Activated CD8-positive, alpha-beta memory T cell treated with anti-CD3 and anti-CD28 coated beads for 48 hours (primary cell): ENCODE data around the gene HS3ST4.
"Not testable (repeated sequence)": the region's sequence is repeated elsewhere in the genome, so short reads cannot be mapped to it uniquely, and the experiment has no call there.

Experiments used
- DNase-seq, 3 experiments: peaks; one replicate each; pipeline ENCODE4 v3.0.0-alpha.2; 2020; ENCODE audit warnings: low read depth in 2 of 3, low spot score in 2 of 3

Gene HS3ST4

DNA sequence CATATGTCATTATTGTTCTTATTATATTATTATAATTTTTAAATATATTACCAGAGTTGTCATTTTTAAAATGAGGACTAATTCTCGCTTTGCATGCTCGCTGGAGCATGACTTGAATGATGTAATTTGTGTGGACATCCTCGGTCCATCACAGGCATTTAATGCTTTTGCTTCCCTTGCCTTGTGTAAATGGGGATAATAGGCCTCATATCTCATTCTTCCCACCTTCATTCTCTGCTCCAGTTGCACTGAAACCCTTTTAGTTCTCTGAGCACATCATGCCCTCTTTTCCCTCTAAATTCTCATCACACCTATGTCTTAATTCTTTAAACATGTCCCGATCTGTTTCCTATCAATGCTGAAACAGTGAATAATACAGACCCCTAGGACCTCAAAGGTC lies 285.4 kb downstream of the HS3ST4 start:
- DNase-seq = no peak

DNA sequence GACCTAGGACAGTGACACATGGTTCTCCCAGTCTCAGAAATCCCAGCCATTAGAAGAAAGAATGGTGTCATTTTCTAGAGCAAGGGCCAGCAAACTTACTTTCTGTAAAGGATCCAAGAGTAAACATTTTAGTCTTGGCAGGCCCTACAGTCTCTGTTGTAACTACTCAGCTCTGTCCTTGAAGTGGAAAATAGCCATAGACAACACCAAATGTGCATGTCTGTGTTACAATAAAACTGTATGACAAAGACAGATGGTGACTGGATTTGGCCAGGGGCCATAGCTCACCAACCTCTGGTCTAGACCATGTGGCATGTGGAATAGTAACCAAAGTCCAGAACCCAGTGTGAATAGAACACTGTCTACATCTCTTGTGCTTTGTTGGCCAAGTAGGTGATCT lies 286.5 kb downstream of the HS3ST4 start:
- DNase-seq = no peak

DNA sequence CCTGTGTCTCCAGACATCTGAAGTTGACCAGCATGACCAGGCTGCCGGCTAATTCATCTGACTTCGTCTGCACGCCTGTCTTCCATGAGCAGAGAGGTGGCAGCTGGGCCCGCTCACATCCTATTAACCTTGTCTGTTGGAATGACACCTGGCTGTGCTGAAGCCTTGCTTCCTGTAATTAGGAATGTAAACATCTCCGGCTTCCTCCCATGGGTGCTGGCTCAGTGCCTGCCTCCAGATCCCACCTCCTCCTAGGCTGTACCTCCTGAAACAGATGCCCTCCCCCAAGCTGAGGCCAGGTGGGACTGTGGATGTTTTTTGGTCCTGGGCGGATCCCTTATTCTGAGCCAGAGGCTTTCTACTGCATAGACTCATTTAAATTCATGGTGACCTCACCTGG lies 296.3 kb downstream of the HS3ST4 start:
- DNase-seq = no peak

DNA sequence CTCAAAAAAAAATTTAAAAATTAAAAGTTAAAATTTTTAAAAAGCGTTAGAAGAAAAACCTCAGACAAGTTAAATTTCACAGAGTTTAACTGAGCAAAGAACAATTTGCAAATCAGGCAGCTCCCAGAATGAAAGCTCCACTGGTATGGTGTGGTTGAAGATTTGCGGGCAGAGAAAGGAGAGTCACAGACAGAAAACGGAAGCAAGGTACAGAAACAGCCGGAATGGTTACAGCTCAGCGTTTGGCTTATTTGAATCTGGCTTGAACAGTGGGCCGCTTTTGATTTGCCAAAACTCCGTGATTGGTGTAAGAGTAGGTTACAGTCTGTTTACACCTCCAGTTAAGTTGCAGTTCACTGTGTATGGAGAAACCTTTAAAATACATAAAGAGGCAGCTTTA lies 297.1 kb downstream of the HS3ST4 start:
- DNase-seq = no peak

DNA sequence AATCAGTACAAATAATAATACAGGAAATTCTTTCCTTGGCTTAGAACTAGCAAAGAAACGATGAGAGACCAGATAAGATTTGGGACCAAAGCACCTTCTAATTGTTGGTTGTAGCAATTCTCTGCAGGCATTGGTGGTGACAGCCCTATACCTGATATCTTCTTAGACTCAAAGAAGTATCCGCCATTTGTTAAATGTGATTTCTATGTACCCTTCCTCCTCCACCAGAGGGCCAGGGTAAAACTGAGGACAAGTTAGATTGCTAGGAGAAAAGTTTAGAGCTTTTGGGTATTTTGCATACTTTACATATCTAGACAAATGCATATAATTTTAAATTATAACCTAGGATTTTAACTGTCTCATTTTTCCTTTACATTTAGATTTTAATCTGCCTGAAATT lies 304.3 kb downstream of the HS3ST4 start:
- DNase-seq = no peak

DNA sequence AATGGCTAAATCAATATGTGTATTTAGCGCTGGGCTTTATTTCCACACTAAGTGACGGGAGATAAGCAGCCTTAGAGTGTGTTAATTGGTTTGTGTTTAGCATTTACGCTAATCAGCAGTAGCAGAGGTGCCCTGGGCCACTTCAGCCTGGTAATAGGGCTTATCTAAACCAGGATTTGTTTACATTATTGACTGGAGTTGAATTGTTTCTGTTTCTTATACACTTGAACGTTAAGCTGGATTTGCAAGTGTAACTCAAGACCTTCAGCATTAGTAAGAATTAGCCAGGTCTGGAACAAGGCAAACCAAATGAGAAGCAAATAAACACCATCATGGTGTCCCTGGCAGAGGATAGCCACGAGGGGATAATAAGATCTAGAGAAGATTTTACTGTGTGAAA lies 313.6 kb downstream of the HS3ST4 start:
- no peak for DNase-seq

DNA sequence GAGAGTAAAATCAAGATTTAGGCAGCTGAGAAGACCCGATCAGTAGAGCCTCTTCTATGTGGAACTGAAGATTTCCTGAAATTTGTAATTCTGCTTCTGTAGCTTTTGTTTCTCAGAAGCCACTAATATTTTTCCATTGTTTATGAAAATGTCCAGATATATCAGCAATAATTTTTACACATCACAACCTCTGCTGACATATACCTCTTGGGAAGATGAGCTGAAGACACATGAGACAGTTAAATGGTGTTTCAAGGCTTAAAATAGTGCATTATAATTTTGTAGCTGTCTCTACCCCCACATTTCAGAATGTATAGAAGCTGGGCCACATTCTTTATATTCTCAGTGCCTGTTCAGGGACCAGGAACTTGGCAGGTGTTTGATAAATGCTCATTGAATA lies 320.6 kb downstream of the HS3ST4 start:
- no peak for DNase-seq

DNA sequence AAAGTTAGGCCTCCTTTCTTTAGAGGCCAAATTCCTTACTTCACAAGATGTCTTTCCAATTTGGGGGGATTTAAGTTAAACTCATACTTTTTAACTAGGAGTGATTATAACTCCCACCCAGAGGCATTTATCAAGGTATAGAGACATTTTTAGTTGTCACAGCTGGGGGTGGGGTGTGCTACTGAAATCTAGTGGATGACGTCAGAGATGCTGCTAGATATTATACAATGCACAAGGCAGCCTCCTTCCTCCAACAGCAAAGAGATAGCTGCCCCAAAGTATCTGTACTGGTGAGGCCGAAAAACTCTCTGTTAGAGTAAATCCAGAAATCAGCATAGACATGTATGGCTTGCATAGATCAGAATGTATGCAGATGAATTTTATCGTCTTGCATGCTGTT lies 324.0 kb downstream of the HS3ST4 start:
- no peak for DNase-seq

DNA sequence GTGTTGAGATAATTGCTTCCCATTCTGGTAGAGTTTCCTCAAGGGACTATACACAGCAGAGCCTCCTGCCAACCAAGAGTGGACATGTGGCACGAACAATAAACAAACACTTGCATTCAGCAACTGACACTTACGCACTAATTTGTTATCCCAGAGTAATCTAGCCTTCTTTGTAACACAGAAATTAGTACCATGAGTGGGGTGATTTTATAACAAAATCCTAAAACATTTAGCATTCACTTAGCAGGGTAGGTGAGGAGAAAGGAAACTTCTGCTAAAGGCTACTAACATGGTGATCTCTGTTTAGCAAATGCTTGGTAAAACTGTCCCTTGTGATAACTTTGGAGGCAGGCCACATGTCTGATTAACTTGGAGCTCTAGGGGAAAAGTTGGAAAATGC lies 325.2 kb downstream of the HS3ST4 start:
- no peak for DNase-seq

DNA sequence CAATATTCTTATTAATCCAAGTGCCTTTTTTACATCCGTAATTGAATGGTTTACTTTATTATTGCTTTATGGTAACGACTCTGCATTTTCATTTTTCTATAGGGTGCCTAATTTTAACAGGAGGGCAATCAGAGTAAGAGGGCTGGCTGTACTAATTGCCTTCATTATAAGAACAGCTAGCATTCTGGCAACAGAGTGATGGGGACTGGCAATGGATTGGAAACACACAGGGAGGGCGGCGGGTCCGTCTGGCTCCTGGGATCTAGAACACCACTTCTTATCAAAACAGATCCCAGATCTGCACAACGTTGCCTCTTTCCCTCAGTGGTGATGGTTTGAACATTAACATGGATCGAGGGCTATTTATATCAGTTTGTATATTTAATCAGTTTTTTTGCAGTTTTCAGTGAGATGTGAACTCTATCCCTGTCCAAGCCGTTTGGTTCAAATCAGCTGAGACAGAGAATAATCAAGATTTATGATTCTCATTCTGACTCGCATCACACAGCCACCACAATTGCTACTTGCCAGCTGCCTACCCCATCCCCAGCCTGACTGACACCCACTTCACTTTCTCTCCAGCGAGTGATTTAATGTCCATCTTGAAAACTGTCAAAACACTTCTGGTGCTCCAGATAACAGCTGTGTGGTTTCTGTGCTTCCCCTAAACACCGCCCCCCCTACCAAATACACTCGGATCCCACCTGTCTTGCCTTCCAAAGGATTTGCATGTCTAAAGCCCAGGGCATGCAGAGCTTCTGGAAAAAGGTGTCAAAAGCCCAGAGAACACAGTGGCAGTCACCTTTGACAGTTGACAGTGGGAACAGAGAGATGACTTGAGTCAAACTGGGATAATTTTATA lies 327.9 kb downstream of the HS3ST4 start:
- no peak for DNase-seq

DNA sequence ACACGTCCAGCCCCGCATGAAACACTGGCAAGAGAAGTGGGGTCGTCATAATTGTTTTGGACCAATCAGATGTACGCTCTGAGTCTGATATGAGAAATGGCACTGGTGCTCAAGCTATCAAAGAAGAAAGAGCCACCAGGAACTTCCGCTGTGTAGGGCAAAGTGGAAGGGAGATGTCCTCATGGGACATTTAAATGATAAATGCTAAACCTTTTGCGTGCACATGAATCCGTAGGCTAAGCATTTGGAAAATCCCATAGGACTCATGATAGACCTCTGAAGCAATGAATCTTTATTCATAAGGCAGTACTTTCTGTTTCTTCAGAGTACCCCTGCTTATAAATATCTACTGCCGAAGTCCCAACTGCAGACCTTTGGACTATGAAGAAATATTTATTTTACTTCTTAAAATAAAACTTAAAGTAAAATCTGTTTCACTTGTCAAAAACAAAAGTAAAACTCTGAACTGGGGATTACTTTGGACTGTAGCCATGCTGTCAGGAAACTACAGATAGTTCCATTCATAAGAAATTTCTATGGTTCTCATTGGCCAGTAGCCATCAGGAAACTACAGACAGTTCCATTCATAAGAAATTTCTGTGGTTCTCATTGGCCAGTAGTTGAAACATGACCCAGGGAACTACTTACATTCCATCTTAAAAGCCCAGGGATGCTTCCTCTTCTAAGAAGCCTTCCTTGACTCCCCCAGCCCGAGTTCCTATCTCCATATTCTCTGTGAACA lies 335.1 kb downstream of the HS3ST4 start:
- DNase-seq = no peak

DNA sequence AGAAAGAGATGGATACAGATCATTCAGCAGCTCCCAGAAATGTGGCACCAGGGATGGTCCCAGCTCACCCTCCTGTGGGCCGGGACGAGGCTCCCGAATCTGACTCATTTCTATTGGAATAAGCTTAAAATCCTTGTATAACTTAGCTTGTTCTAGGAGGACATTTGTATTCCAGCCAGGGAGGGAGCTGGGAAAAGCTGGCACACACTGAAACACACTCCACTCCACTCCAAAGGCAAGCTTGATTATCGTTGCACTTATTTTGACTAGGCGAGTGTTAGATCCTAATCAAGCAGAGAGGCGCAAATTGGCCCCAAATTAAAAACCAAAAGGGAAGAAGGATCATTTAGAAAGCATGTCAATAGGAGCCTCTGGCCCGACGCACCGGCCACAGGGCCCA lies 339.5 kb downstream of the HS3ST4 start:
- DNase-seq = no peak

DNA sequence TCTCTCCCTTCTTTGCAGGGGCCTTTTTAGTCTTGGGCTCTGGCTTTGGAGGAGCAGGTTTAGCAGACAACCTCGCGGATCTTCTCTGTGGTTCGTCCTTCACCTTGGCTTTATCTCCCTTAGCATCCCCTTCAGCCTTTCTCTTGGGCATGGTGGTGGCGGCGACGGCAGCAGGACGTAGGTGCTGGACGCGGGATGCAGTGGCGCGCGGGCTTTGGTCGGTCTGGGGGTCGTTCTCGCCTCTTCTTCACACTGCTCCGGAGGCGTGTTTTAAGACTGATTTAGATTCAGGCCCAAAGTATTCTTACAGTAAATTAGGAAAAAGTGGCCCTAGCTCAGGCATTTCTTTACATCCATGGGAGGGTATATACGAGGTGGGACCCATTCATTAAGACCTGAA lies 340.9 kb downstream of the HS3ST4 start:
- DNase-seq = not testable (repeated sequence)

DNA sequence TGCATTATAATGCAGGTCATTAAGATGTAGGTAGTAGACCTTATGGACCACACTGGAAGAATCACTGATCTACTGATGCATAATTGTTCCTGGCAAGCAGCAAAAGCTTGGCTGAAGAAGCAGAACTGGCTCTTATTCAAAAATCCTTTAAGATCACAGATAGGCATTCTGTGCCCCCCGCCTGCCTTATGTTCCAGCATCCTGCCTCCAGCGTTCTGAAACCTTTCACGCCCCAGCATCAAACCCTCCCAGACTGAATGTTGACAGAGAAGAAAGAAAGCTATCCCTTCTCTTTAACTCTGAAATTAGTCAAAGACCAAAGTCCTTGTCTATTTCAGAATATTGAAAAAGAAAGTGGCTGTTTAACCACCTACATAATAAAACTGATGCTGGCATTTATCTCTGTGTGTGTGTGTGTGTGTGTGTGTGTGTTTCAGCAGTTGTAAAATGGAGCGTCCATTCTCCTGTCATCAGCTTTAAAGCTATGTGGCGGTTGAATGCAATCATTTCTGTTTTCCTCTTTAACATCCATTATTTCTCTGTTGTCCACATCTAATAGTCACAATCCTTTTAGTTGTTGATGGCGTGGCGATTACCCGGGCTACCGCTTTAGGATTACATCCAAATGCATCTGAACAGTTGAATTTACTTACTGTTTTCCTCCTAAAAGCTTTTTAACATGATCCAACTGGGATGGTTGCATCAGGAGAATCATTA lies 350.4 kb downstream of the HS3ST4 start:
- DNase-seq = no peak

DNA sequence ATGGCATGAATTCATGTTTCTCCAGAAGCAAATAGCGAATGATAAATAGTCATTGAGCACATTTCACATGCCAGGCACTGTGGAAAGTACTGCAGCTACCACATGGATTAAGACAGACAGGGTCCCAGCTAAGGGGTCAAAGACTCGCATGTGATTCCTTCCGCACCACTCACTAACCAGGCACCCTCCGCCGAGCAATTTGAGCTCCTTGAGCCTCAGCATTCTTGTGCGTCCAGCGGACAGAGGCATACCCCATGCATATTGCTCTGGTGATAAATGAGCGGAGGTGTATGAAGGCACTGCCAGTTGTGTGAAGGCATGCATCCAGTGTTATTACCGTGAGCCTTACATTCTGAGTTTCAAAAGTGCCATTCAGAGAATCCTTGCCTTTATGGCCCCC lies 358.7 kb downstream of the HS3ST4 start:
- DNase-seq = no peak

DNA sequence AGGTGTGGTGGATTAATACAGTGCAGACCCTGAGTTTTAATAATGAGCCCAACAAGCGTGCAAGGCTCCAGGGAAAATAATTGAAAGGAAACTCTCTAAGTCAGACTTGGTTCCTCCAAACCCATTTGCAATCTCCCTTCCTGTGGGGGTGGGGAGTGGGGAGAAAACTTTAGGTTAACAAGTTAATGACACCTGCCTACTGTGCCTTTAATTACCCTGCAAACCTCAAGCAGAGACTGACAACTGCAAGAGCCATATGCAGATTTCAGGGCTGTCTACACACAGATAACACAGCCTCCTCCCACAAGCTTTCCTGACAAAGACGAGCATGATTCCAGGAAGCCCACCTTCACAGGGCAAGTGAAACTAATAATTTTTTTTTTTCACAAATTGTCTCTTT lies 359.3 kb downstream of the HS3ST4 start:
- no peak for DNase-seq

DNA sequence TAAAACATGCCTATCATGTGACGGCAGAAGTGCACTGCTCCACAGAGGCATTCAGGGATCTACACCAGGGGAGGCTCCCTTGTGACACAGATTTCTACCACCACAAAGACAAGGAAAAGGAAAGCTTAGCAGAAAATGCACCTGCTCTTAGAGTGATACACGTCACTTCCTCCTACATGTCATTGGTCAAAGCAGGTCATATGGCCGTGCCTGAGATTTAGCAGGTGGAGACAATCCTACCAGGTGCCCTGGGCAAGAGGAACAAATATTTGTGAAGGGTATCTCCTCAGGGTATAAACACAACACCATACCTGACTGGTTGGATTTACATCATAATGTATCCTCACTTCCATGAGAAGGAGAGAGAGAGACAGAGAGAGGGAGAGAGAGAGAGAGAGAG lies 362.1 kb downstream of the HS3ST4 start:
- DNase-seq = no peak

DNA sequence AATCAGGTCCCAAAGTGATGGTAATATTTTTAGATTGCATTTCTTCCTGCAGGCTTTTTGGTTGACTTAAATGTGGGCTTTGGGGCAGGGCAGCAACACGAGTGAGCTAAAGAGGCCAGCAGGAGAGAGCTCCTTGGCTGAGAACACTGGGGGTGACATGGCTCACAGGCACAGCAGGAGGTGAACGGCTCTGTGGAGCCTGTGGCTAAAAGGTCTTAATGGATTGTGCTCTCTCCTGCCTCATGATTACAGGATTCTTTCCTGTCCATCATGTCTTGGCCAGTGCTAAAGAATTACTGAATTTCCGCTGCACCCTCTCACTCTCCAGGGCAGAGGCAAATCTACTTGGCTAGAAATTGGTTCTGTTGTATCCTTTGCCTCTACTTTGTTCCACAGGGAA lies 366.6 kb downstream of the HS3ST4 start:
- DNase-seq = no peak

DNA sequence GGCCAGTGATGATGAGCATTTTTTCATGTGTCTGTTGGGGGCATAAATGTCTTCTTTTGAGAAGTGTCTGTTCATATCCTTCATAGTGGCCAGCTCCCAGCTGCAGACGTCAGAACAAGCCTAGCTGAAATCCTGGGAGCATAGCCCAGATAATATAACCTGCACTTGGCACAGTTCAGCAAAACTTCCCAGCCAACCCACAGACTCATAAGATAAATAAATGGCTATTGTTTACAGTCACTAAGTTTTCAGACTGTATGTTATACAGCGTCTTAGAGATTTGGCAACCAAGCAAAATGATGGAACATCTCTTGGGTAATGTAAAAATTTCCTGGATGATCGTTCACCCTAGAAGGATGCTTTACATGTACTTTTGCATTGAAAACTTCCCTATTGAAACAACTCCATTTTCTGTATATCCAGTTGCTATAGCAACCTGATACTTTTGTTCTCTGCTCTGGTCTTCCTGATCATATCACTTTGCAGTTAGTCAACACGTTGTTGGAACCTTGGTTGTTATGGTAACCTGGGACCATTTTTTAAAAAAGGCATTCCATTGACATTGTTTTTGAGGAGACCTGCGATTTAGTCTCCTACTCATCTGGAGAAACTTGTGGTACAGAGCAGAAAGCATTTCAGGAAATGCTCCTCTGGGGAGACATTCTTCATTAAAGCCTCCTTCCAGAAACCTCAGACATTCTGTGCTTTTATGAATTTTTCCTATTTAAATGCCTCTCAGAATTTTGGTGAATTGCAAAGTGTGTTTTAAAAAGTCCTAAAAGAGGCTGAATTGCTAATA lies 378.7 kb downstream of the HS3ST4 start:
- DNase-seq = no peak

DNA sequence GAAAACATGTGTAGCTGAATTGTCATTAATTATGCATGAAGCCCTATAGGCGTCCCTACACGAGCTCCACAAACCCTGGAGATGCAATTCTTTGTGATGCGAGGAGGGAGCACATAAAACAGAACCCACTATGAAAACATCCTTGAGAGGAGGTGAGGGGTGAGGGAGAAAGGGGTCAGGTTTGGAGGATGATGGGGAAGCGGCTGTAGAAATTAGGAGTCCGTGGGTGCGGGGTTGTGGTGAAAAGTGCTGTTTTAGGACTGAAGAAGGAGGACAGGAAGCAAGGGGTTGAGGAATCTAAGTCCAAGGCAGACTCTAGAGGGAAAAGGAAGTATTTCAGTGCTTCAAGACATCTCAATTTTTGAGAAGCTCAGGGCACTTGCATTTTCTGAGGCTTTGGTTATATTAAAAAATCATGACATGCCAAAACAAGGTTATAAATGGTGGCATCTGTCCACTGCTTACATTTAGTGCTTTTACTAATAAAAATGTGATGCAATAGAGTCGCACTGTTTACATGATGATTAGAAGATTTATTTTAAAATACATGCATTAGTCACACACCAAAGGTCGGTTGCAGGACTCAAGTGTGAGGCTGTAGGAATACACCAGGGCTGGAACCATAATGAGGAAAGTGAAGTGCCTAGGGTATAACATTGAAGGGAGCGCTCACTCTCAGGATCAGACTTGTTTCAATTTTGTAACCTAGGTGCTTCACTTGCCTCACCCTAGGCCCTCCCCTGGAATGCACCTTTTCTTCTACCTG lies 379.5 kb downstream of the HS3ST4 start:
- no peak for DNase-seq
